MCF 10A (cell line): ENCODE results near the gene OSBPL2. TPM values are rescaled to one million over a fixed set of nuclear protein-coding genes. Genes with fewer than 3 reads are reported as not detected.

ENCODE experiments used
- BruUV-seq: library from RNA; stranded (reverse); fragments of 400-500 nt; replicated peaks from 2 replicates; lab custom pipeline; 2021; lab: Mats Ljungman, UMichigan
- CTCF ChIA-PET: fragments of 300-600 bp; sonication (Branson Sonifier 250); formaldehyde crosslinking; extraction: SDS; loops from one replicate; lab custom pipeline; 2021; ENCODE audit warnings: antibody characterized with exemption, inconsistent platforms; lab: Yijun Ruan, JAX
- POLR2A ChIA-PET: fragments of 300-600, 350-650 bp; sonication (Branson Sonifier 250); formaldehyde crosslinking; extraction: SDS; loops from one replicate; lab custom pipeline; 2020; ENCODE audit warnings: antibody characterized with exemption, inconsistent platforms; lab: Yijun Ruan, JAX
- DNase-seq: peaks from one replicate; pipeline ENCODE4 v3.0.0-alpha.2; 2018; ENCODE audit not compliant: unreplicated experiment
- H3K27ac Mint-ChIP-seq: one replicate; pipeline ENCODE4 v1.8.0; 2022; ENCODE audit warnings: mild to moderate bottlenecking, low read depth, mixed read lengths; ENCODE audit not compliant: unreplicated experiment
- H3K27me3 Mint-ChIP-seq: one replicate; pipeline ENCODE4 v1.8.0; 2022; ENCODE audit warnings: mixed read lengths; ENCODE audit not compliant: insufficient read depth, unreplicated experiment
- H3K36me3 Mint-ChIP-seq: one replicate; pipeline ENCODE4 v1.8.0; 2022; ENCODE audit warnings: mild to moderate bottlenecking, moderate library complexity, mixed read lengths; ENCODE audit not compliant: insufficient read depth, unreplicated experiment
- H3K4me1 Mint-ChIP-seq: one replicate; pipeline ENCODE4 v1.8.0; 2022; ENCODE audit warnings: mixed read lengths; ENCODE audit not compliant: insufficient read depth, unreplicated experiment
- H3K4me3 Mint-ChIP-seq: one replicate; pipeline ENCODE4 v1.8.0; 2022; ENCODE audit warnings: mild to moderate bottlenecking, moderate library complexity, mixed read lengths; ENCODE audit not compliant: unreplicated experiment
- H3K9me3 Mint-ChIP-seq: one replicate; pipeline ENCODE4 v1.8.0; 2022; ENCODE audit warnings: mixed read lengths; ENCODE audit not compliant: unreplicated experiment
- intact Hi-C: fragments of 100-400 bp; cut with micrococcal nuclease; formaldehyde crosslinking; loops from 2 replicates; pipeline ENCODE4 v1.14.1; 2022
- total RNA-seq: library from RNA; stranded (reverse); gene quantifications from 2 replicates; pipeline ENCODE4 v1.2.3, GENCODE V29; 2022
- TF ChIP-seq, protein P1 (sequence below): fragments of 200-600 bp; IDR thresholded peaks from one replicate; pipeline ENCODE4 v1.8.0; 2022; ENCODE audit warnings: antibody characterized with exemption, mild to moderate bottlenecking; ENCODE audit not compliant: unreplicated experiment

The OSBPL2 gene
- total RNA-seq, 1 experiment from 2014 or later: 38.8 TPM

DNA sequence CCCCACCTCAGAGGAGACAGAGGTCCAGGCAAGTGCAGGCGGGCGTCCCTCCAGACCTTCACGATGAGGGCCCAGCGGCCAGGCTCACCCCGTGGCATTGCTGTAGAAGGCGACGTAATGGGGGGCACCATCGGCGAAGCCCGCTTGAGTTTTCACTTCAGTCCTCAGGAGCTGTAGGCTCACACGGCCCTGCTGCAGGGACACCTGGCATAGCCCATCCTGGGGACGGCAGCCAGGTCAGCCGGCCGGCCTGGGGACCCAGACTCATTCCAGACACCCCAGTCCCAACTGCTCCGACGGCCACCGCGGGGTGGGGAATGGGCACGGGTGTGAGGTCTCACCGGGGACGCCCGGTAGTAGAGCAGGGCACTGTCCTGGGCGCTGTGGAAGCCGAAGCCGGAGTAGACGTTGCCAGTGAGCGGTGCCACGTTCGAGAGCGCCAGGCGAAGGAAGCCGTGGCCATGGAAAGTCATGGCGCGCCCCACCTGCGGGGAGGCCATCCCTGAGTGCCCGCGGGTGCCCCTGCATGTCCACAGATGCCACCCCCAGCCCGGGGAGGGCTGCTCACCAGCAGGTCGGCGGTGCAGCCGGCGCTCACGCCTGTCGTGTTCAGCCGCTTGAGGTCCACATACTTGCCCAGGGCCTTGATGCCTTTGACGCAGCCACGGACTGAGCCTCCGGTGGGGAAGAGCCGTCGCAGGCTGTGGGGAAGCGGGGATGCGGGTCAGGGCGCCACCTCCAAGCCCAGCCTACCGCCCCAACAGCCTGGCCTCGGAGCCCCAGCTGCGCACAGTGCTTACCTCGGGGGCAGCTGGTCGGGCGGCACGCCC lies 73.7 kb downstream of the OSBPL2 start:
- no peak overlapping the region for H3K4me3 Mint-ChIP-seq

DNA sequence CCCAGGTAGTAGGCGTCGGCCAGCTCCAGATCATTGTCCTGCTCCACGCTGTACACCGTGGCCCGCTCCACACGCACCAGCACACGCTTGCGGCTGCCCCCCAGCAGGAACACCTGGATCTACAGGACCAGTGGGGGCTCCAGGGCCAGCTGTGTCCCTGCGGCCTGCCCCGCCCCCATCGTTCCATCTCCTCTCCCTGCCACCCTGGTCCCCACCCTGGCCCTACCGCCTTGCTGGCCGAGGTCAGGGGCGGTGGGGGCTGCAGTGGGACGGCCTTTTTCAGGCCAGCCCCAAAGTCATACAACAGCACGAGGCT lies 74.3 kb downstream of the OSBPL2 start:
- no TSS peak for BruUV-seq
- DNase-seq: no peak
- Mint-ChIP-seq H3K4me1 (no peaks in the 10 kb centered on the region), H3K27me3 (no peaks in the 10 kb centered on the region), H3K4me3 (no peak overlapping the region), H3K36me3 (peaks cover 85% of the 10 kb centered on the region), H3K9me3 (no peaks in the 10 kb centered on the region), H3K27ac (no peak overlapping the region)
- ChIA-PET CTCF (no interaction called here), POLR2A (no interaction called here)
- TF ChIP-seq, protein P1, sequence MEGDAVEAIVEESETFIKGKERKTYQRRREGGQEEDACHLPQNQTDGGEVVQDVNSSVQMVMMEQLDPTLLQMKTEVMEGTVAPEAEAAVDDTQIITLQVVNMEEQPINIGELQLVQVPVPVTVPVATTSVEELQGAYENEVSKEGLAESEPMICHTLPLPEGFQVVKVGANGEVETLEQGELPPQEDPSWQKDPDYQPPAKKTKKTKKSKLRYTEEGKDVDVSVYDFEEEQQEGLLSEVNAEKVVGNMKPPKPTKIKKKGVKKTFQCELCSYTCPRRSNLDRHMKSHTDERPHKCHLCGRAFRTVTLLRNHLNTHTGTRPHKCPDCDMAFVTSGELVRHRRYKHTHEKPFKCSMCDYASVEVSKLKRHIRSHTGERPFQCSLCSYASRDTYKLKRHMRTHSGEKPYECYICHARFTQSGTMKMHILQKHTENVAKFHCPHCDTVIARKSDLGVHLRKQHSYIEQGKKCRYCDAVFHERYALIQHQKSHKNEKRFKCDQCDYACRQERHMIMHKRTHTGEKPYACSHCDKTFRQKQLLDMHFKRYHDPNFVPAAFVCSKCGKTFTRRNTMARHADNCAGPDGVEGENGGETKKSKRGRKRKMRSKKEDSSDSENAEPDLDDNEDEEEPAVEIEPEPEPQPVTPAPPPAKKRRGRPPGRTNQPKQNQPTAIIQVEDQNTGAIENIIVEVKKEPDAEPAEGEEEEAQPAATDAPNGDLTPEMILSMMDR: no peak
- intact Hi-C loops: no loop called here

More for the DNA sequence above, 73.7 kb downstream of the OSBPL2 start:
- H3K27ac Mint-ChIP-seq: no peak overlapping the region
- TF ChIP-seq, protein P1: no peak
- BruUV-seq: no TSS peak
- intact Hi-C loops: no loop called here
- ChIA-PET CTCF (no interaction called here), POLR2A (no interaction called here)
- H3K9me3 Mint-ChIP-seq: no peaks in the 10 kb centered on the region
- H3K4me1 Mint-ChIP-seq: no peaks in the 10 kb centered on the region
- no peak for DNase-seq
- H3K36me3 Mint-ChIP-seq: peaks cover 85% of the 10 kb centered on the region
- no peaks in the 10 kb centered on the region for H3K27me3 Mint-ChIP-seq

DNA sequence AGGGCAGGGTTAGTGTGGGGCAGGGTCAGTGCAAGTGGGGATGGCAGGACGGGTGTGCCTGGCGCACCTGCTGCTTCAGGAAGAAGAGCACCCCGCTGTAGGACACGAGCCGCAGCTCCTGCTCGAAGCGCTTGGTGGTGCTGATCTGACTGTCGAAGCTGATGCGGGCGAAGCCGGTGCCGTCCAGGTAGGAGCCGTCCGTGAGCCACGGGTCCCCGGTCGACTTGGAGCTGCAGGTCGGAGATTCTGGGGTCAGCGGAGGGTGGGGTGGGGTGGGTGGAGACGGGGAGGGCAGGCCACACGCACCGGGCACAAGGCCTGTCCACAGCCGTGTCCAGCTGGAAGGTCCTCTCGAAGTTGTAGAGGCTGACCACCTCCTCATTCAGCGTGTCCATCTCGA lies 74.7 kb downstream of the OSBPL2 start:
- intact Hi-C loops: no loop called here
- H3K27me3 Mint-ChIP-seq: no peaks in the 10 kb centered on the region
- TF ChIP-seq, protein P1: no peak
- DNase-seq: no peak
- H3K27ac Mint-ChIP-seq: no peak overlapping the region
- H3K36me3 Mint-ChIP-seq: peaks cover 85% of the 10 kb centered on the region
- H3K4me3 Mint-ChIP-seq: no peak overlapping the region
- no peaks in the 10 kb centered on the region for H3K4me1 Mint-ChIP-seq
- no TSS peak for BruUV-seq
- ChIA-PET CTCF (interaction anchor here (0.5 to 0.6 kb wide), 2 partner anchors 67 to 123 kb away, joined by 3 to 4 read pairs; no protein-coding TSS in a partner anchor), POLR2A (no interaction called here)
- no peaks in the 10 kb centered on the region for H3K9me3 Mint-ChIP-seq

DNA sequence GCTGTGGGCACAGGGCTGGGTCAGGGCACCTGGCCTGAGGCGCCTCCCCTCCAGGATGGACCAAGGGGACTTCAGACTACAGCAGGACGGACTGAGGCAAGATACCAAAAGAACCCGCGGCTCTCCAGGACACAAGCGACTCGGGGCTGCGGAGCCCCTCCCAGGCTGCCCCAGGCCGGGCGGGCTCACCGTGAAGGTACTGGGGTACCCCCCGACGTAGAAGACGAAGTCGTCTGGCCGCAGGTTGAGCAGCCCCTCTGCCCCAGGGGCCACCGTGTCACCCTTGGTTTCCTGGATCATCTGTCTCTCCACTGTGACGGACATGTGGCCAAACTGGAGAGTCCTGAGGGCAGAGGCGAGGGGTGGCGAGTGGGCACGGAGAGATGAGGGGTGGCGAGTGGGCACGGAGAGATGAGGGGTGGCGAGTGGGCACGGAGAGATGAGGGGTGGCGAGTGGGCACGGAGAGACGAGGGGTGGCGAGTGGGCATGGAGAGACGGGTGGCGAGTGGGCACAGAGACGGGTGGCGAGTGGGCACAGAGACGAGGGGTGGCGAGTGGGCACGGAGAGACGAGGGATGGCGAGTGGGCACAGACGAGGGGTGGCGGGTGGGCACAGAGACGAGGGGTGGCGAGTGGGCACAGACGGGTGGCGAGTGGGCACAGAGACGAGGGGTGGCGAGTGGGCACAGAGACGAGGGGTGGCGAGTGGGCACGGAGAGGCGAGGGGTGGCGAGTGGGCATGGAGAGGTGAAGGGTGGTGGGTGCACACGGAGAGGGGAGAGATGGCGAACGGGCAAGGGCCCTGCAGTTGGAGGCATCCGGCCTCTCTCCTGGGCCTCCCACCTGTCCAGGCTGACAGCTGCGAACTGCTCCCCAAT lies 75.4 kb downstream of the OSBPL2 start:
- ChIA-PET POLR2A (interaction anchor here (3.9 kb wide), 1 partner anchor 7 kb away, joined by 32 read pairs; no protein-coding TSS in a partner anchor), CTCF (interaction anchor here (0.5 to 0.7 kb wide), 3 partner anchors 9 to 124 kb away, joined by 3 to 4 read pairs (median 3); no protein-coding TSS in a partner anchor)
- no peaks in the 10 kb centered on the region for H3K27me3 Mint-ChIP-seq
- no peak overlapping the region for H3K4me3 Mint-ChIP-seq
- no TSS peak for BruUV-seq
- H3K27ac Mint-ChIP-seq: no peak overlapping the region
- no peaks in the 10 kb centered on the region for H3K4me1 Mint-ChIP-seq
- intact Hi-C loops: no loop called here
- TF ChIP-seq, protein P1: no peak
- no peaks in the 10 kb centered on the region for H3K9me3 Mint-ChIP-seq
- peaks cover 85% of the 10 kb centered on the region for H3K36me3 Mint-ChIP-seq
- DNase-seq: no peak
